Liver (tissue), 9 donors: ENCODE measurements around the gene PLXNA2. TPM values are rescaled to one million over a fixed set of nuclear protein-coding genes. Genes with fewer than 3 reads are reported as not detected.

Experiments
- DNase-seq: peaks from one replicate; pipeline ENCODE4 v3.0.0-alpha.2; 2017; ENCODE audit warnings: low spot score
- H3K27ac ChIP-seq, 2 donors: one replicate each; pipeline ENCODE4 v1.7.0; 2013; ENCODE audit warnings: inconsistent platforms in 2 of 2, low read length in 2 of 2, control low read depth in 1 of 2, low read depth in 1 of 2, mild to moderate bottlenecking in 1 of 2
- H3K27me3 ChIP-seq, 4 donors: one replicate each; pipeline versions ENCODE4 v1.6.1 to v1.7.0; 2013; ENCODE audit warnings: low read length in 3 of 4, inconsistent platforms in 1 of 4, mild to moderate bottlenecking in 1 of 4, moderate library complexity in 1 of 4; ENCODE audit not compliant: control insufficient read depth in 4 of 4, insufficient read depth in 4 of 4
- H3K36me3 ChIP-seq, 4 donors: one replicate each; pipeline versions ENCODE4 v1.6.1 to v1.7.0; 2013; ENCODE audit warnings: low read length in 3 of 4, mild to moderate bottlenecking in 3 of 4, low read depth in 1 of 4, moderate library complexity in 1 of 4; ENCODE audit not compliant: control insufficient read depth in 4 of 4, insufficient read depth in 3 of 4
- H3K4me1 ChIP-seq, 4 donors: one replicate each; pipeline versions ENCODE4 v1.6.1 to v1.7.0; 2013; ENCODE audit warnings: low read length in 3 of 4, mild to moderate bottlenecking in 3 of 4, moderate library complexity in 1 of 4; ENCODE audit not compliant: control insufficient read depth in 4 of 4, insufficient read depth in 4 of 4
- H3K4me3 ChIP-seq, 3 donors: one replicate each; pipeline versions ENCODE4 v1.6.1 to v1.7.0; 2013; ENCODE audit warnings: low read length in 3 of 3, control low read depth in 1 of 3, low read depth in 1 of 3, mild to moderate bottlenecking in 1 of 3
- H3K9ac ChIP-seq, 2 donors: one replicate each; pipeline ENCODE4 v1.7.0; 2013; ENCODE audit warnings: low read length in 2 of 2, mild to moderate bottlenecking in 2 of 2, moderate library complexity in 2 of 2, control low read depth in 1 of 2, low read depth in 1 of 2
- H3K9me3 ChIP-seq, 4 donors: one replicate each; pipeline versions ENCODE4 v1.6.1 to v1.7.0; 2013; ENCODE audit warnings: low read length in 3 of 4; ENCODE audit not compliant: control insufficient read depth in 4 of 4
- EGR1 ChIP-seq, 2 donors: IDR thresholded peaks; 2 replicates each; pipeline ENCODE4 v1.6.1; 2016 to 2018; ENCODE audit warnings: antibody characterized with exemption in 2 of 2, low read depth in 2 of 2
- FOXA1 ChIP-seq: IDR thresholded peaks from 2 replicates; pipeline ENCODE4 v1.6.1; 2016; ENCODE audit warnings: antibody characterized with exemption
- FOXA2 ChIP-seq: IDR thresholded peaks from 2 replicates; pipeline ENCODE4 v1.6.1; 2016; ENCODE audit warnings: antibody characterized with exemption
- GABPA ChIP-seq, 2 donors: IDR thresholded peaks in 1 of 2; conservative IDR thresholded peaks in 1 of 2; 2 replicates each; pipeline ENCODE4 v1.6.1; 2016; ENCODE audit warnings: antibody characterized with exemption in 2 of 2, mild to moderate bottlenecking in 1 of 2, moderate library complexity in 1 of 2
- HNF4A ChIP-seq, 2 donors: conservative IDR thresholded peaks; 2 replicates each; pipeline ENCODE4 v1.6.1; 2016; ENCODE audit warnings: antibody characterized with exemption in 2 of 2, mild to moderate bottlenecking in 2 of 2
- HNF4G ChIP-seq: IDR thresholded peaks from 2 replicates; pipeline ENCODE4 v1.6.1; 2016; ENCODE audit warnings: antibody characterized with exemption
- JUND ChIP-seq, 2 donors: IDR thresholded peaks; 2 replicates each; pipeline ENCODE4 v1.6.1; 2016; ENCODE audit warnings: antibody characterized with exemption in 2 of 2
- NR2F2 ChIP-seq: IDR thresholded peaks from 2 replicates; pipeline ENCODE4 v1.6.1; 2016; ENCODE audit warnings: antibody characterized with exemption
- RAD21 ChIP-seq, 2 donors: IDR thresholded peaks; 2 replicates each; pipeline ENCODE4 v1.6.1; 2016; ENCODE audit warnings: antibody characterized with exemption in 2 of 2, mild to moderate bottlenecking in 2 of 2
- REST ChIP-seq: IDR thresholded peaks from 2 replicates; pipeline ENCODE4 v1.6.1; 2016; ENCODE audit warnings: antibody characterized with exemption, mild to moderate bottlenecking
- RXRA ChIP-seq, 2 donors: IDR thresholded peaks; 2 replicates each; pipeline ENCODE4 v1.6.1; 2017 to 2018; ENCODE audit warnings: antibody characterized with exemption in 2 of 2, mild to moderate bottlenecking in 1 of 2
- SP1 ChIP-seq: IDR thresholded peaks from 2 replicates; pipeline ENCODE4 v1.6.1; 2018; ENCODE audit warnings: antibody characterized with exemption, mild to moderate bottlenecking
- TAF1 ChIP-seq: conservative IDR thresholded peaks from 2 replicates; pipeline ENCODE4 v1.6.1; 2016; ENCODE audit warnings: antibody characterized with exemption, mild to moderate bottlenecking
- YY1 ChIP-seq: IDR thresholded peaks from 2 replicates; pipeline ENCODE4 v1.6.1; 2016; ENCODE audit warnings: antibody characterized with exemption, mild to moderate bottlenecking
- WGBS: extraction: QIAGEN DNeasy Blood & Tissue Kit; methylation state at CpG from one replicate; pipeline ENCODE4 v1.1.7; 2013; 5-methylcytosine and 5-hydroxymethylcytosine counted together
- polyA plus RNA-seq, 2 donors: library from polyadenylated mRNA; stranded (reverse) in 1 of 2; unstranded in 1 of 2; fragments of 200-250 nt in 1 of 2; fragments of >200 nt in 1 of 2; fragmentation: Nextera tagmentation in 1 of 2; extraction: Ambion mirVana in 1 of 2; gene quantifications; one replicate each; pipeline versions ENCODE4 v1.2.1 to v1.2.3, GENCODE V29; 2013 to 2015
- total RNA-seq, 2 donors: library from RNA; depleted of rRNA; stranded (reverse); fragments of >200 nt; gene quantifications; one replicate each; pipeline ENCODE4 v1.2.3, GENCODE V29; 2014
- TF ChIP-seq, protein P1 (sequence below): IDR thresholded peaks from 2 replicates; pipeline ENCODE4 v1.6.1; 2016; ENCODE audit warnings: antibody characterized with exemption
- TF ChIP-seq, protein P2 (sequence below): IDR thresholded peaks from 2 replicates; pipeline ENCODE4 v1.6.1; 2016; ENCODE audit warnings: antibody characterized with exemption
- TF ChIP-seq, protein P3 (sequence below): fragments of 150-350 bp; IDR thresholded peaks from 2 replicates; pipeline ENCODE4 v1.5.1; 2017; ENCODE audit warnings: improper control_type of control experiment, low read depth, low read length; ENCODE audit not compliant: missing input control
- TF ChIP-seq, protein P4 (sequence below): IDR thresholded peaks from 2 replicates; pipeline ENCODE4 v1.6.1; 2016; ENCODE audit warnings: antibody characterized with exemption
- donor health status: healthy.
- donor health status: healthy.
- donor health status: healthy.
- donor health status: healthy.
- donor health status: healthy.

PLXNA2 gene
- total and polyA plus RNA-seq, 4 donors, result 1.8 to 9.2 (median 2.8) TPM

- H3K27ac ChIP-seq, result peak overlapping the region; percentile 72 to 80
- H3K36me3 ChIP-seq, result no peaks in the 10 kb centered on the region
- TF ChIP-seq NR2F2, result no peak
- TF ChIP-seq SP1, result peak; percentile 83
- peak; percentile 83 for TF ChIP-seq YY1
- TF ChIP-seq HNF4A (conservative IDR thresholded peaks at IDR 0.05), result peak; percentile 35 to 75
- no peak for TF ChIP-seq TAF1
- TF ChIP-seq, protein P1, sequence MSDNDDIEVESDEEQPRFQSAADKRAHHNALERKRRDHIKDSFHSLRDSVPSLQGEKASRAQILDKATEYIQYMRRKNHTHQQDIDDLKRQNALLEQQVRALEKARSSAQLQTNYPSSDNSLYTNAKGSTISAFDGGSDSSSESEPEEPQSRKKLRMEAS, result no peak
- TF ChIP-seq GABPA (IDR thresholded peaks at IDR 0.05 in 1 of 2, conservative IDR thresholded peaks at IDR 0.05 in 1 of 2), result no peak
- peak in 1 of 2 donors; percentile 69 for TF ChIP-seq RXRA (IDR thresholded peaks at IDR 0.05)
- TF ChIP-seq, protein P2, sequence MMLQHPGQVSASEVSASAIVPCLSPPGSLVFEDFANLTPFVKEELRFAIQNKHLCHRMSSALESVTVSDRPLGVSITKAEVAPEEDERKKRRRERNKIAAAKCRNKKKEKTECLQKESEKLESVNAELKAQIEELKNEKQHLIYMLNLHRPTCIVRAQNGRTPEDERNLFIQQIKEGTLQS, result no peak
- TF ChIP-seq, protein P3, sequence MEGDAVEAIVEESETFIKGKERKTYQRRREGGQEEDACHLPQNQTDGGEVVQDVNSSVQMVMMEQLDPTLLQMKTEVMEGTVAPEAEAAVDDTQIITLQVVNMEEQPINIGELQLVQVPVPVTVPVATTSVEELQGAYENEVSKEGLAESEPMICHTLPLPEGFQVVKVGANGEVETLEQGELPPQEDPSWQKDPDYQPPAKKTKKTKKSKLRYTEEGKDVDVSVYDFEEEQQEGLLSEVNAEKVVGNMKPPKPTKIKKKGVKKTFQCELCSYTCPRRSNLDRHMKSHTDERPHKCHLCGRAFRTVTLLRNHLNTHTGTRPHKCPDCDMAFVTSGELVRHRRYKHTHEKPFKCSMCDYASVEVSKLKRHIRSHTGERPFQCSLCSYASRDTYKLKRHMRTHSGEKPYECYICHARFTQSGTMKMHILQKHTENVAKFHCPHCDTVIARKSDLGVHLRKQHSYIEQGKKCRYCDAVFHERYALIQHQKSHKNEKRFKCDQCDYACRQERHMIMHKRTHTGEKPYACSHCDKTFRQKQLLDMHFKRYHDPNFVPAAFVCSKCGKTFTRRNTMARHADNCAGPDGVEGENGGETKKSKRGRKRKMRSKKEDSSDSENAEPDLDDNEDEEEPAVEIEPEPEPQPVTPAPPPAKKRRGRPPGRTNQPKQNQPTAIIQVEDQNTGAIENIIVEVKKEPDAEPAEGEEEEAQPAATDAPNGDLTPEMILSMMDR, result no peak
- TF ChIP-seq FOXA2, result no peak
- TF ChIP-seq FOXA1, result no peak
- TF ChIP-seq, protein P4, sequence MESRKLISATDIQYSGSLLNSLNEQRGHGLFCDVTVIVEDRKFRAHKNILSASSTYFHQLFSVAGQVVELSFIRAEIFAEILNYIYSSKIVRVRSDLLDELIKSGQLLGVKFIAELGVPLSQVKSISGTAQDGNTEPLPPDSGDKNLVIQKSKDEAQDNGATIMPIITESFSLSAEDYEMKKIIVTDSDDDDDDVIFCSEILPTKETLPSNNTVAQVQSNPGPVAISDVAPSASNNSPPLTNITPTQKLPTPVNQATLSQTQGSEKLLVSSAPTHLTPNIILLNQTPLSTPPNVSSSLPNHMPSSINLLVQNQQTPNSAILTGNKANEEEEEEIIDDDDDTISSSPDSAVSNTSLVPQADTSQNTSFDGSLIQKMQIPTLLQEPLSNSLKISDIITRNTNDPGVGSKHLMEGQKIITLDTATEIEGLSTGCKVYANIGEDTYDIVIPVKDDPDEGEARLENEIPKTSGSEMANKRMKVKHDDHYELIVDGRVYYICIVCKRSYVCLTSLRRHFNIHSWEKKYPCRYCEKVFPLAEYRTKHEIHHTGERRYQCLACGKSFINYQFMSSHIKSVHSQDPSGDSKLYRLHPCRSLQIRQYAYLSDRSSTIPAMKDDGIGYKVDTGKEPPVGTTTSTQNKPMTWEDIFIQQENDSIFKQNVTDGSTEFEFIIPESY, result no peak
- TF ChIP-seq HNF4G, result peak; percentile 19
- peak; percentile 61 for TF ChIP-seq REST
- TF ChIP-seq RAD21 (IDR thresholded peaks at IDR 0.05), result peak in 1 of 2 donors; percentile 23
- peak; percentile 29 to 91 for TF ChIP-seq EGR1 (IDR thresholded peaks at IDR 0.05; ENCODE audit: low read depth in 2 of 2)
- no peak for TF ChIP-seq JUND (IDR thresholded peaks at IDR 0.05)
- peak overlapping the region in 1 of 3 donors; percentile 5 for H3K4me3 ChIP-seq
- H3K9ac ChIP-seq, result peak overlapping the region; percentile 24 to 64
- WGBS, result 30% methylated on average over 10 of the region's 10 CpGs
- H3K9me3 ChIP-seq, result no peaks in the 10 kb centered on the region
- no peaks in the 10 kb centered on the region for H3K27me3 ChIP-seq
- no peak for DNase-seq
- H3K4me1 ChIP-seq, result peaks cover 12 to 73% (median 63%) of the 10 kb centered on the region in 4 donors
Observed at GRCh38 chr1:208239473-208240381, 4.5 kb downstream of the PLXNA2 start.
